ENCODE results near the gene MPHOSPH9. TPM values are rescaled to one million over a fixed set of nuclear protein-coding genes. Genes with fewer than 3 reads are reported as not detected.

Gene MPHOSPH9
- total and polyA plus RNA-seq, 2 donors (not counting 1 experiment from before 2014, with no cell fraction given), result 17.2 to 50.5 TPM

- Histone ChIP-seq H2AFZ (ENCODE audit: low read length) (no peak overlapping the region), H3K9me3 (ENCODE audit: control insufficient read depth, insufficient read depth, low read depth, low read length) (no peaks in the 10 kb centered on the region), H3K27ac (ENCODE audit: insufficient read depth, low read length) (no peak overlapping the region), H3K4me3 (replicated peaks in 1 of 4; ENCODE audit: control extremely low read depth in 1 of 4, insufficient read depth in 1 of 4, low read depth in 3 of 4, low read length in 4 of 4) (no peak overlapping the region), H4K20me1 (ENCODE audit: control insufficient read depth, extremely low read depth, insufficient read depth, low read length) (no peaks in the 10 kb centered on the region), H3K27me3 (ENCODE audit: control insufficient read depth, insufficient read depth, low read length) (no peaks in the 10 kb centered on the region), H3K9ac (ENCODE audit: insufficient read depth, low read length) (no peak overlapping the region), H3K36me3 (ENCODE audit: control insufficient read depth, insufficient read depth, low read length) (peaks cover 30% of the 10 kb centered on the region), H3K4me2 (ENCODE audit: extremely low read depth, insufficient read depth, low read length) (no peak overlapping the region), H3K79me2 (ENCODE audit: control insufficient read depth, insufficient read depth, low read length) (peaks cover 31% of the 10 kb centered on the region), H3K4me1 (ENCODE audit: control insufficient read depth, extremely low read depth, insufficient read depth, low read length) (no peaks in the 10 kb centered on the region)
- TF ChIP-seq EZH2 (IDR thresholded peaks at IDR 0.05; ENCODE audit: low read length, missing control alignments), result no peak
- TF ChIP-seq, protein P1, sequence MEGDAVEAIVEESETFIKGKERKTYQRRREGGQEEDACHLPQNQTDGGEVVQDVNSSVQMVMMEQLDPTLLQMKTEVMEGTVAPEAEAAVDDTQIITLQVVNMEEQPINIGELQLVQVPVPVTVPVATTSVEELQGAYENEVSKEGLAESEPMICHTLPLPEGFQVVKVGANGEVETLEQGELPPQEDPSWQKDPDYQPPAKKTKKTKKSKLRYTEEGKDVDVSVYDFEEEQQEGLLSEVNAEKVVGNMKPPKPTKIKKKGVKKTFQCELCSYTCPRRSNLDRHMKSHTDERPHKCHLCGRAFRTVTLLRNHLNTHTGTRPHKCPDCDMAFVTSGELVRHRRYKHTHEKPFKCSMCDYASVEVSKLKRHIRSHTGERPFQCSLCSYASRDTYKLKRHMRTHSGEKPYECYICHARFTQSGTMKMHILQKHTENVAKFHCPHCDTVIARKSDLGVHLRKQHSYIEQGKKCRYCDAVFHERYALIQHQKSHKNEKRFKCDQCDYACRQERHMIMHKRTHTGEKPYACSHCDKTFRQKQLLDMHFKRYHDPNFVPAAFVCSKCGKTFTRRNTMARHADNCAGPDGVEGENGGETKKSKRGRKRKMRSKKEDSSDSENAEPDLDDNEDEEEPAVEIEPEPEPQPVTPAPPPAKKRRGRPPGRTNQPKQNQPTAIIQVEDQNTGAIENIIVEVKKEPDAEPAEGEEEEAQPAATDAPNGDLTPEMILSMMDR (conservative IDR thresholded peaks at IDR 0.05 in 1 of 2, IDR thresholded peaks at IDR 0.05 in 1 of 2; ENCODE audit: low read depth in 1 of 2, low read length in 2 of 2), result no peak
- no peak for DNase-seq (ENCODE audit: low read depth in 2 of 2)
These were observed 30.4 kb upstream of the MPHOSPH9 start for GRCh38 chr12:123263196-123263817.

DNA sequence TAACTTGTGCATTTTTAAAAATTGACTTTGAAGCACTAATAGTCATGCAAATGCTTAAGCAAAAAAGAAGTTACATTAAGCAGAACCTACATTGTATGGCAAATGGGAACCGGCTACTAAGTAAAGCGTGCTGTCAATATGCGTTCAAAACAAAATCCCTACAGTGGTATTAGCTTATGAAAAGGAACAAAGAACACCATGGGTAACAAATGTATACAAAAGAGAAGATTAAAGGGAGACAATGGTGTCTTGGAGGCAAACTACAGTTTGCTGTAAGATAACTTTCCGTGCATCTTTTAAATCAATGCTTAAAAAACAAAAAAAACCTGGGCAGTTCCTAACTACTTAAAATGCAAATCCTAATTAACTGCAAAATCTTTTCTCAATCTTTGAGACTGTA lies 28.3 kb upstream of the MPHOSPH9 start:
- no peak for TF ChIP-seq EZH2 (IDR thresholded peaks at IDR 0.05; ENCODE audit: low read length, missing control alignments)
- TF ChIP-seq, protein P1 (conservative IDR thresholded peaks at IDR 0.05 in 1 of 2, IDR thresholded peaks at IDR 0.05 in 1 of 2; ENCODE audit: low read depth in 1 of 2, low read length in 2 of 2), result no peak
- no peaks in the 10 kb centered on the region for H3K4me1 ChIP-seq (ENCODE audit: control insufficient read depth, extremely low read depth, insufficient read depth, low read length)
- no peaks in the 10 kb centered on the region for H3K27me3 ChIP-seq (ENCODE audit: control insufficient read depth, insufficient read depth, low read length)
- no peak for DNase-seq (ENCODE audit: low read depth in 2 of 2)
- H3K27ac ChIP-seq (ENCODE audit: insufficient read depth, low read length), result no peak overlapping the region
- no peaks in the 10 kb centered on the region for H4K20me1 ChIP-seq (ENCODE audit: control insufficient read depth, extremely low read depth, insufficient read depth, low read length)
- H3K4me3 ChIP-seq (replicated peaks in 1 of 4; ENCODE audit: control extremely low read depth in 1 of 4, insufficient read depth in 1 of 4, low read depth in 3 of 4, low read length in 4 of 4), result no peak overlapping the region
- no peak overlapping the region for H3K4me2 ChIP-seq (ENCODE audit: extremely low read depth, insufficient read depth, low read length)
- no peaks in the 10 kb centered on the region for H3K9me3 ChIP-seq (ENCODE audit: control insufficient read depth, insufficient read depth, low read depth, low read length)
- no peak overlapping the region for H2AFZ ChIP-seq (ENCODE audit: low read length)
- H3K9ac ChIP-seq (ENCODE audit: insufficient read depth, low read length), result no peak overlapping the region
- H3K79me2 ChIP-seq (ENCODE audit: control insufficient read depth, insufficient read depth, low read length), result peaks cover 11% of the 10 kb centered on the region
- peaks cover 23% of the 10 kb centered on the region for H3K36me3 ChIP-seq (ENCODE audit: control insufficient read depth, insufficient read depth, low read length)

GRCh38 chr12:123260081-123260480 lies 27.1 kb upstream of the MPHOSPH9 start:
- Histone ChIP-seq H3K9ac (ENCODE audit: insufficient read depth, low read length) (no peak overlapping the region), H3K27me3 (ENCODE audit: control insufficient read depth, insufficient read depth, low read length) (no peaks in the 10 kb centered on the region), H3K9me3 (ENCODE audit: control insufficient read depth, insufficient read depth, low read depth, low read length) (no peaks in the 10 kb centered on the region), H3K4me3 (replicated peaks in 1 of 4; ENCODE audit: control extremely low read depth in 1 of 4, insufficient read depth in 1 of 4, low read depth in 3 of 4, low read length in 4 of 4) (no peak overlapping the region), H3K4me2 (ENCODE audit: extremely low read depth, insufficient read depth, low read length) (no peak overlapping the region), H3K36me3 (ENCODE audit: control insufficient read depth, insufficient read depth, low read length) (peaks cover 18% of the 10 kb centered on the region), H3K4me1 (ENCODE audit: control insufficient read depth, extremely low read depth, insufficient read depth, low read length) (no peaks in the 10 kb centered on the region), H2AFZ (ENCODE audit: low read length) (no peak overlapping the region), H3K27ac (ENCODE audit: insufficient read depth, low read length) (no peak overlapping the region), H3K79me2 (ENCODE audit: control insufficient read depth, insufficient read depth, low read length) (peaks cover 11% of the 10 kb centered on the region), H4K20me1 (ENCODE audit: control insufficient read depth, extremely low read depth, insufficient read depth, low read length) (no peaks in the 10 kb centered on the region)
- TF ChIP-seq EZH2 (IDR thresholded peaks at IDR 0.05; ENCODE audit: low read length, missing control alignments), result no peak
- TF ChIP-seq, protein P1 (conservative IDR thresholded peaks at IDR 0.05 in 1 of 2, IDR thresholded peaks at IDR 0.05 in 1 of 2; ENCODE audit: low read depth in 1 of 2, low read length in 2 of 2), result no peak
- DNase-seq (ENCODE audit: low read depth in 2 of 2), result no peak
